Activated T-helper 1 cell treated with anti-CD3 and anti-CD28 coated beads, Interleukin-2, amount 50 U/mL, for 16 hours (primary cell): ENCODE results near the gene TMEM158.

ENCODE experiments used
- DNase-seq, 2 donors: peaks; one replicate each; pipeline ENCODE4 v3.0.0-alpha.2; 2020; ENCODE audit warnings: low read depth in 1 of 2, low spot score in 1 of 2

TMEM158 gene

DNA sequence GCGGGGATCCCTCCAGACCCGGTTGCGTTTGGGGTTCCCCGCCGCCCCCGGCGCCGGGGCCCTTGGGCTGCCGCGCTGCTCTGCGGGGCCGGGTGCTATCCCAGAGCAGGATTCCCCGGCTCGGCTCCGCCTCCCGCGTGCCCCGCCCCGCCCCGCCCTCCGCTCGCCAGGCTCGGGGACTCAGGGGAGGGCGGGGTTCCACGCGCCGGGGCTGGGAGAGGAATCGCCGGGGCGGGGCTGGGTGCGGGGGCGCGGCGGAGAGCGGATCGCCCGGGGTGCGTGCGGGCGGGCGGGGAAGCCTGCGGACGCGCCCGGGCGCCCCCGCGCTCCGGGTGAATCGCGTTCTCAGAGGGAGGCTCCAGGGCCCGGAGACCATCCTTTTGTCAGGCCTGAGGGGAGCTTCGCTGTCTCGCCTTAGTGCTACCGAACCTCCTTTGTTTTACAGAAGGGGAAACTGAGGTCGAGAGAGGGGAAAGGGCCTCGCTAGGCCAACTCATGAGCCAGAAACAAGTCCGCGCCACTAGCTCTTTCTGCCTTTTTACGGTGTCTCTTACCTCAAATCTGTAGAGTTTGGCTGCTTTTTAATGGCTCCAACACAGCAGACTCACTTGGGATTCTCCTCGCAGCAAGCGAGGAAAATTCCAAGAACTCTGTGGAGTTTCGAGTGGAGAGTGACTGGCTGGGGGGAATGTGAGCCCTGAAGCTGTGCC lies at the start of gene TMEM158:
Gene TMEM158, minus strand, starts transcription at position 82 of the 710 bp plus-strand sequence. CDS start 260 bp downstream, outside the sequence.
- peak; percentile 26 to 63 for DNase-seq

GRCh38 chr3:45275006-45275704 lies 49.1 kb upstream of the TMEM158 start:
- no peak for DNase-seq

DNA sequence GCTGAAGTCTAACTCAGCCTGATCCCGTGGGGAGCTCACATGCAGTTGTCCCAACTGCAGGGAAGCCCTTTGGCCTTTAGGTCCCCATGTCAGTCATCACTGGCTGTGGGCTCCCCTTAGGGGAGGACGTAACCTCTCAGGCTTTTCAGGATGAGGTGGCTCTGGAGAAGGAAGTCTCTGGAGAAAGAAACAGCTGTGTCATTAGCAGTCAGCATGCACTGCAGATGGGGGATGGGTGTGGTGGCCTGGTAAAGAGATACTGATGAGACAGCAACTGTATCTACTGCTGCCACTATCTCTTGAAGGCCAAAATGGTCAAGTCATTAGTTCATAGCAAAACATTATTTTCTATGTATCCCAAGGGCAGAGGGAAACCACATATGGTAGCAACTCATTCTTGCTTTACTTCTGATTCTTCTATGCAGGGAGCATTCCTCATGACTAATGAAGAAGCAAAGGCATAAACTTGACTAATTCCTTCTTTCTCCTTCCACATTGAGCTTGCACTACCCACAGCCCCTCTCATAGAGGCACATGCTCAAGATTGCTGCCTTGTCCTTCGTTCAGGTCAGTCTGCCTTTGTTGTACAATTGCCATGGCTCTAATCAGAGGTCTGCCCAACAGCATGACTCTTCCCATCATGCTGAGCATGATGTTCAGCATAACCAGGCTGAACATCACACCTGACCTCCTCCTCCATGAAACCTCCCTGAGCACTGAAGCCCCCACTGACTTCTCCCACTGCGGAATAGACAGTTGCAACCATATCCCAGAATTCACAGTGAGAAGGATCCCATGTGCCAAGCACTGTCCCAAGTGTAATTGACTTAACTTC lies 47.8 kb upstream of the TMEM158 start:
- DNase-seq: no peak

DNA sequence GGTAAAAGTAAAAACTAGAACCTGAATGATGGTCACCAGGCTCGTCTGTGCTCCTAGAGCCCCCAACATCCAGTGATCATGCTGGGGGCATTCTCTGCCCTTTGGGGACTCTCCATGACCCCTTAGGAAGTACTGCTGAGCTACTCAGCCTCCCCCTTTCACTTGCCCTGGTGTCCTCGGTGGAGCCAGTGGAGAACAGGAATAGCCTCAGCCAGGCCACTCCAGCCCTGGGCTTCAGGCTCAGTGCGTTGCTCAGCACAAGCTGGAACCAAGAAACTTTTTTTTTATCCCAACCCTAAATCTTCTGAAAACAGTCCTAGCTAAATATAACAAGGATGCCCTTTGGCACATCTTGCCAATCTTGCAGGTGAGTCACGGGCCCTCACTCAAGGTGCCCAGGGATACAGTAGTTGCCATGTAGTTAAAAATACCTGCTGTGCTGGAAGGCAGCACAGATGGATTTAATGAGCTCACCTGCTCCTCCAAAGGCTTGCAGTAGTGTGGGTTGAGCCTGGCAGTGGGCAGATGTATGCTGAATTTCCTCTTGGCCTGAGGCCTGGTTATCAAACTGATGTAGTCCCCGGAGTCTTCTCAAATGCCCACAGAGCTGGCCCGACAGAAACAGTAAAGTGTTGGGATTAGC lies 46.9 kb upstream of the TMEM158 start:
- no peak for DNase-seq

- DNase-seq: no peak
These were observed 46.1 kb upstream of the TMEM158 start for GRCh38 chr3:45272032-45272810.

DNA sequence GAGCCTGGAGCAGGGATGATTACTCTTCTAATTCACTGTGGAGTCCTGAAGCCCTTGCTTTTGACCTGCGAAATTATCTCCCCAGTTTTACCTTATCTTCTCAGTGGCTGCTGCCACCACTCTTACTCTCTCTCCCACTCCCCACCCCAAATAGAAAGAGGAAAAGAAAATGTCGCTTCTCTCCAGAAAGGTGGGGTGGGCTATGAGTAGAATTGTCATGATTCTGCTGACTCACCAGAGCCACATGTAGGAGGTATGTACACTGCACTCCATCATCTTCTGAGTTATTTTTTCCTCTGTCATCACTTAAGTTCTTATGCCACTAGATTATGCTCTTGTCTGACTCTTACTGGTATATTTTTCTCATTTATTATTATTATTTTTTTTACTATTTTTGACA lies 43.9 kb upstream of the TMEM158 start:
- no peak for DNase-seq

DNA sequence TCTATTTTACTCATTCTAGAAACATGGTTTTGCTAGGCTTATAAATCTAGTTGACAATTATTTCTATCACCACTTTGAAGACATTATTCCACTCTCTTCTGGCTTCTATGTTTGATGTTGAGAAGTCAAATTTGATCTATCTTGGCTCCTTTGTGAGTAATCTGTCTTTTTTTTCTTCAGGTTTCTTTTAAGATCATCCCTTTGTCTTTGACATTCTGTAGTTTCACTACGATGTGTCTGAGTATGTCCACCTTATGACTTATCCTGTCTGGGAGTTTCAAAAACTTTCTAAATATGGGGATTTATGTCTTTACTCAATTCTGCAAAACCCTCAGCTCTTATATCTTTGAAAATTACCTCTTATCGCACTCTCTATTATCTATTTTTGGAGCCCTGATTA lies 41.0 kb upstream of the TMEM158 start:
- no peak for DNase-seq

- no peak for DNase-seq
These were observed 35.4 kb upstream of the TMEM158 start for GRCh38 chr3:45261333-45262110.

DNA sequence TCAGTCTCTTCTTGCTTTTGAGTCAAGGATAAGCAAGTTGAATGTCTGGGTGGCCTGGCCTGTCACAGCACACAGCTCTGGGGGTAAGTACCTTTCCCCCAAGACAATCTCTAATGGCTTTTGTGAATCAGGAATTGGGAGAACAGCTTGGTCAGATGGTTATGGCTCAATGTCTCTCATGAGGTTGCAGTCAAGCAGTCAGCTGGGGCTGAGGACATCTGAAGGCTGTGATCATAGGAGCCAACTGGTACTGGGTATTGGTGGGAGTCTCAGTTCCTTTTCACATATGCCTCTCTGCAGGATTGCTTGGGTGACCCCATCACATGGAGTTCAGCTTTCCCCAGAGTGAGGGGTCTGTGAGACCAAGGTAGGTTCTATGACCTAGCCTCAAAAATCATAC lies 33.0 kb upstream of the TMEM158 start:
- DNase-seq: no peak

DNA sequence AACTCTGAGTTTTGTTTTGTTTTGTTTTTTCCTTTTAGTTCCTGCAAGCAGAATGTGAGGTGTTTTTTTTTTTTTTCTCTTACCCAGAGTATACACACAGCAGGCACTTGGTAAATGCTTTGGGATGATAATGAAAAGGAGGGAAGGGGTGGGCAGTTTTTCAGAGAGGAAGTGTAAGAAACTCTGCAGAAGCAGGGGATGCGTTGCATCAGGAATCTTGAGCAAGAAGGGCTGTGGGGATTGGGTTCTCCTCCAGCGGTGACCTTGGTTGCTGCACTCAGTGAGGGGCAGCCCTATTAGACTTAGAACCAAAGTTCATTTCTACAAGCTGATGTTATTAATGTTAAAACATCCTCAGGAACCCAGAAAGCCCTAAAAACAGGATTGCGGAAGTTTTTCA lies 32.2 kb upstream of the TMEM158 start:
- DNase-seq: no peak

GRCh38 chr3:45253316-45253715 lies 27.2 kb upstream of the TMEM158 start:
- no peak for DNase-seq

DNA sequence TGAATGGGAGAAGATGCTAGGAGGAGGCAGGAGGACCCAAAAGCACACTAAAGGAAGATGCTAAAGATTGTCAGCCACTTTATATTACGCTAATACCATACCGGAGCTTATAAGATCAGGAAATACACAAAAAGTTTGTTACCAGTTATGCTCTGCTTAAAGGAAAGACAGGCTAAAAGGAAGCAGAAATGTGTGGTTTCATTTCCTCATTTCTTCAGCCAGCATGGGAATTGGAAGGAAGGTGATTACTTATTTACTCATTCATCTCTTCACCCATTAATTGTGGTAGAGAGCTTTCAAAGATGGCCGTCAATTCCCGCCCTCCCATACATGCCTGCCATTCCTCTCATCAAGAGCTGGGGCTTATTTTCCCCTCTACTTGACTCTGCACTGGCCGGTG lies 26.7 kb upstream of the TMEM158 start:
- no peak for DNase-seq

- DNase-seq: no peak
These were observed 23.3 kb upstream of the TMEM158 start for GRCh38 chr3:45249391-45249790.

- no peak for DNase-seq
These were observed 20.2 kb upstream of the TMEM158 start for GRCh38 chr3:45246241-45246640.

- DNase-seq: no peak
These were observed 18.3 kb upstream of the TMEM158 start for GRCh38 chr3:45244356-45244755.

- no peak for DNase-seq
These were observed 15.1 kb upstream of the TMEM158 start for GRCh38 chr3:45241206-45241605.

DNA sequence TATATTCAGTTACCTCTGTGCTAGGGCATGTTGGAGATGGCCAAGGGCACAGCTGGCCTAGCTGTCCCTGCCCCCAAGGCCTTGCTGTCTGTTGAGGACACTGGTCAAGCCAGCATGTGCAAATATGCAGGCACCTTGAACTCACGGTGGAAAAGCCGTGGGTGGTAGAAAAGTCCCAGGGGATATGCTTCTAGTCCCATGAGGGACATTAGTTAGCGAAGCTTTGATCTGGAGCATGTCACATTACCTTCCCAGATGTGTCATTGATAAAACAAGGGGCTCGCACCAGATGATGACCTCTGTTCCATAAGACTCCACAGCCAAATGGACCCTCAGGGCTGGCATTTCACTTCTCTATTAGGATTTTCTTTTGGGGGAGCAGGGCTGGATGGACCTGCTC lies 14.2 kb upstream of the TMEM158 start:
- DNase-seq: no peak

GRCh38 chr3:45239254-45239653 lies 13.2 kb upstream of the TMEM158 start:
- DNase-seq: no peak

DNA sequence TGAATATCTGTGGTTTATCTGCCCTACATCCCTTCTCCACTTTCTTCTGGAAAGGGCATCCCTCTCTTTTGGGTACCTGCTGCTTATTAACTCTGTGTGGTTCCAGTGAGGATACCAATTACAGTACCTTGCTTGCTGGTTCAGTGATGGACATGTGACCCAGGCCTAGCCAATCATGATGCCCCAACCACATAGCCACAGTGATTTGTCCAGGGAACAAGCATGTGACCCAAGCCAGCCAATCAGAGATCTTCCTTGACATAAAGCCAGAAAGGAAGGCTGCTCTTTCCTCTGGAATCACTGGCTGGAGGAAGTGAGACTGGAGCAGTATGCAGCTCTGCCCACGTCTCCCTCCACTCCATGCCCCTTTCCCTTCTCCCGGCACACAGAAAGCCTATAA lies 10.9 kb upstream of the TMEM158 start:
- no peak for DNase-seq

DNA sequence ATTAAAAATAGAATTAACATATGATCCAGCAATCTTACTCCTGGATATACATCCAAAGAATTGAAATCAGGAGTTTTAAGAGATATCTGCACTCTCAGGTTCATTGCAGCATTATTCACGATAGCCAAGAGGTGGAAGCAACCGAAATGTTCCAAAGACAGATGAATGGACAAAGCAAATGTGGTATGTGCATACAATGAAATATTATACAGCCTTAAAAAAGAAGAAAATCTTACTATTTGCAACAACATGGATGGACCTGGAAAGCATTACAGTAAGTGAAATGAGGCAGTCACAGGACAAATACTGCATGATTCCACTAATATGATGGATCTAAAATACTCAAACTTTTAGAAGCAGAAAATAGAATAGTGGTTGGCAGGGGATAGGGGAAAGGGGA lies 9.3 kb upstream of the TMEM158 start:
- DNase-seq: no peak
